Kidney (tissue), 14 donors: ENCODE measurements around the gene TNFSF15. TPM values are rescaled to one million over a fixed set of nuclear protein-coding genes. Genes with fewer than 3 reads are reported as not detected.

ENCODE experiments used
- DNase-seq, 5 donors: peaks; one replicate each; pipeline ENCODE4 v3.0.0-alpha.2; 2013 to 2020
- FAIRE-seq: peaks from 2 replicates; lab custom pipeline; 2012; peaks lifted over from hg19 to GRCh38; lab: Jason Lieb, UNC
- H3K27ac ChIP-seq, 2 donors: one replicate each; pipeline ENCODE4 v1.7.0; 2013; ENCODE audit warnings: low read depth in 2 of 2, low read length in 2 of 2, inconsistent platforms in 1 of 2
- H3K27me3 ChIP-seq: one replicate; pipeline ENCODE4 v1.7.1; 2013; ENCODE audit warnings: low read length, inconsistent platforms; ENCODE audit not compliant: control insufficient read depth, insufficient read depth
- H3K36me3 ChIP-seq, 3 donors: one replicate each; pipeline versions ENCODE4 v1.7.0 to v1.7.1; 2013; ENCODE audit warnings: low read length in 3 of 3, control low read depth in 1 of 3, inconsistent platforms in 1 of 3; ENCODE audit not compliant: insufficient read depth in 3 of 3, control insufficient read depth in 2 of 3
- H3K4me1 ChIP-seq, 3 donors: one replicate each; pipeline versions ENCODE4 v1.7.0 to v1.7.1; 2013; ENCODE audit warnings: low read length in 3 of 3, inconsistent platforms in 1 of 3, low read depth in 1 of 3; ENCODE audit not compliant: control insufficient read depth in 2 of 3, insufficient read depth in 2 of 3
- H3K4me3 ChIP-seq, 3 donors: one replicate each; pipeline versions ENCODE4 v1.7.0 to v1.8.1; 2013; ENCODE audit warnings: low read length in 3 of 3, control low read depth in 1 of 3, inconsistent platforms in 1 of 3
- H3K9ac ChIP-seq, 3 donors: one replicate each; pipeline versions ENCODE4 v1.7.0 to v1.7.1; 2013; ENCODE audit warnings: low read length in 3 of 3, control low read depth in 1 of 3, inconsistent platforms in 1 of 3
- H3K9me3 ChIP-seq, 3 donors: one replicate each; pipeline versions ENCODE4 v1.7.0 to v1.7.1; 2013; ENCODE audit warnings: low read length in 3 of 3, control low read depth in 1 of 3, inconsistent platforms in 1 of 3; ENCODE audit not compliant: control insufficient read depth in 2 of 3, insufficient read depth in 1 of 3
- CTCF ChIP-seq: IDR thresholded peaks from 3 replicates; pipeline ENCODE4 v1.5.1; 2012; ENCODE audit warnings: mild to moderate bottlenecking, moderate library complexity, borderline replicate concordance; ENCODE audit not compliant: insufficient read depth; ENCODE audit errors: extremely low read depth
- intact Hi-C: fragments of 100-400 bp; cut with DNase I; formaldehyde crosslinking; loops from one replicate; pipeline ENCODE4 v1.11.1; 2022
- polyA plus RNA-seq: library from polyadenylated mRNA; stranded (reverse); fragments of 350-450 nt; fragmentation: Illumina TruSeq; extraction: RNeasy Lipid Tissue Mini Kit (QIAGEN cat#74804); gene quantifications from one replicate; pipeline ENCODE4 v1.2.3, GENCODE V29; 2014; ENCODE audit warnings: low read depth, low replicate concordance; ENCODE audit not compliant: insufficient read depth
- total RNA-seq: library from RNA; stranded (reverse); fragmentation: NEBNext Ultra II Directional; extraction: Animal tissue kit (Norgen Biotek cat#: 25700); gene quantifications from one replicate; pipeline ENCODE4 v1.2.1, GENCODE V29; 2021
- donor health status: control.
- donor health status: control.
- donor health status: control.
- donor health status: control.
- donor health status: control.
- donor health status: DM: yes; HTN: yes; CAD: no.
- donor health status: Normal renal cell carcinoma (clear cell type).

TNFSF15 gene
- total and polyA plus RNA-seq, 2 donors from 2014 or later = 1.4 to 2.3 TPM

- intact Hi-C loops = no loop called here
- H3K27ac ChIP-seq = no peak overlapping the region
- no peaks in the 10 kb centered on the region for H3K36me3 ChIP-seq
- no peak for FAIRE-seq
- no peaks in the 10 kb centered on the region for H3K9me3 ChIP-seq
- H3K4me3 ChIP-seq = no peak overlapping the region
- no peak overlapping the region for H3K9ac ChIP-seq
- H3K27me3 ChIP-seq = no peaks in the 10 kb centered on the region
- no peak for DNase-seq
- no peak for TF ChIP-seq CTCF
- no peaks in the 10 kb centered on the region for H3K4me1 ChIP-seq
Measured at GRCh38 chr9:114845373-114845772, 39.5 kb upstream of the TNFSF15 start.

GRCh38 chr9:114844766-114845165, 38.9 kb upstream of the TNFSF15 start:
- Histone ChIP-seq H3K9me3 (no peaks in the 10 kb centered on the region), H3K4me1 (no peaks in the 10 kb centered on the region), H3K9ac (no peak overlapping the region), H3K27me3 (no peaks in the 10 kb centered on the region), H3K36me3 (no peaks in the 10 kb centered on the region), H3K27ac (no peak overlapping the region), H3K4me3 (no peak overlapping the region)
- TF ChIP-seq CTCF = no peak
- DNase-seq = no peak
- FAIRE-seq = no peak
- intact Hi-C loops = no loop called here

GRCh38 chr9:114837923-114838322, 32.1 kb upstream of the TNFSF15 start:
- DNase-seq = no peak
- Histone ChIP-seq H3K36me3 (no peaks in the 10 kb centered on the region), H3K9ac (no peak overlapping the region), H3K4me1 (no peaks in the 10 kb centered on the region), H3K27ac (no peak overlapping the region), H3K9me3 (no peaks in the 10 kb centered on the region), H3K27me3 (no peaks in the 10 kb centered on the region), H3K4me3 (no peak overlapping the region)
- no peak for TF ChIP-seq CTCF
- FAIRE-seq = no peak
- intact Hi-C loops = no loop called here

- H3K9ac ChIP-seq = no peak overlapping the region
- no peak for FAIRE-seq
- H3K27ac ChIP-seq = no peak overlapping the region
- no peak for DNase-seq
- intact Hi-C loops = no loop called here
- no peak overlapping the region for H3K4me3 ChIP-seq
- H3K36me3 ChIP-seq = no peaks in the 10 kb centered on the region
- no peaks in the 10 kb centered on the region for H3K27me3 ChIP-seq
- no peaks in the 10 kb centered on the region for H3K4me1 ChIP-seq
- H3K9me3 ChIP-seq = no peaks in the 10 kb centered on the region
- TF ChIP-seq CTCF = no peak
Measured at GRCh38 chr9:114836769-114837168, 30.9 kb upstream of the TNFSF15 start.
